Loucy (cell line): Measurements from ENCODE around the gene TPD52L1.

ENCODE experiments used
- H2AFZ ChIP-seq: fragments of 200-600 bp; sonication (generic); 2 replicates; pipeline ENCODE4 v1.6.0; 2016; ENCODE audit warnings: antibody characterized with exemption, mild to moderate bottlenecking, low read length, moderate library complexity
- H3F3A ChIP-seq: fragments of 200-600 bp; 2 replicates; pipeline ENCODE4 v1.6.0; 2016; ENCODE audit warnings: antibody characterized with exemption, low read depth, mild to moderate bottlenecking
- H3K27me3 ChIP-seq: fragments of 200-600 bp; sonication (generic); 2 replicates; pipeline ENCODE4 v1.6.1; 2014; ENCODE audit warnings: low read length, mild to moderate bottlenecking; ENCODE audit not compliant: insufficient read depth, poor library complexity, severe bottlenecking
- H3K36me3 ChIP-seq: fragments of 200-600 bp; sonication (generic); 2 replicates; pipeline ENCODE4 v1.6.1; 2016; ENCODE audit warnings: low read length; ENCODE audit not compliant: insufficient read depth
- H3K4me1 ChIP-seq: fragments of 200-600 bp; sonication (generic); 2 replicates; pipeline ENCODE4 v1.5.1; 2014; ENCODE audit warnings: low read length, mild to moderate bottlenecking; ENCODE audit not compliant: insufficient read depth, poor library complexity, severe bottlenecking
- H3K4me2 ChIP-seq: fragments of 200-600 bp; sonication (generic); 2 replicates; pipeline ENCODE4 v1.6.0; 2014; ENCODE audit warnings: antibody characterized with exemption, low read length, low read depth, mild to moderate bottlenecking; ENCODE audit not compliant: poor library complexity, severe bottlenecking
- H3K4me3 ChIP-seq: fragments of 200-600 bp; sonication (generic); 2 replicates; pipeline ENCODE4 v1.5.1; 2014; ENCODE audit warnings: low read length, mild to moderate bottlenecking, mixed read lengths; ENCODE audit not compliant: poor library complexity, severe bottlenecking
- H3K79me2 ChIP-seq: fragments of 200-600 bp; sonication (generic); 2 replicates; pipeline ENCODE4 v1.6.1; 2014; ENCODE audit warnings: low read length; ENCODE audit not compliant: insufficient read depth
- H3K9ac ChIP-seq: fragments of 200-600 bp; sonication (generic); 2 replicates; pipeline ENCODE4 v1.6.0; 2014; ENCODE audit warnings: mild to moderate bottlenecking, low read depth, low read length, moderate library complexity; ENCODE audit not compliant: poor library complexity, severe bottlenecking
- H3K9me2 ChIP-seq: fragments of 200-600 bp; sonication (generic); replicated peaks from 2 replicates; pipeline ENCODE4 v1.6.1; 2016; ENCODE audit warnings: low read depth, low read length, mixed read lengths
- H3K9me3 ChIP-seq: fragments of 200-600 bp; sonication (generic); 2 replicates; pipeline ENCODE4 v1.6.1; 2014; ENCODE audit warnings: mild to moderate bottlenecking, antibody characterized with exemption, low read length, low read depth; ENCODE audit not compliant: insufficient read depth
- H4K20me1 ChIP-seq: fragments of 200-600 bp; sonication (generic); 2 replicates; pipeline ENCODE4 v1.6.0; 2014; ENCODE audit warnings: antibody characterized with exemption, low read length, mild to moderate bottlenecking; ENCODE audit not compliant: insufficient read depth, poor library complexity, severe bottlenecking
- EZH2phosphoT487 ChIP-seq: fragments of 200-600 bp; IDR thresholded peaks from 2 replicates; pipeline ENCODE4 v1.6.1; 2018; ENCODE audit warnings: antibody characterized with exemption, mild to moderate bottlenecking, moderate library complexity, borderline replicate concordance
- TF ChIP-seq, protein P1 (sequence below): fragments of 200-600 bp; sonication (generic); conservative IDR thresholded peaks from 2 replicates; pipeline ENCODE4 v1.5.1; 2014; ENCODE audit warnings: mild to moderate bottlenecking, antibody characterized with exemption, low read length

The TPD52L1 gene

DNA sequence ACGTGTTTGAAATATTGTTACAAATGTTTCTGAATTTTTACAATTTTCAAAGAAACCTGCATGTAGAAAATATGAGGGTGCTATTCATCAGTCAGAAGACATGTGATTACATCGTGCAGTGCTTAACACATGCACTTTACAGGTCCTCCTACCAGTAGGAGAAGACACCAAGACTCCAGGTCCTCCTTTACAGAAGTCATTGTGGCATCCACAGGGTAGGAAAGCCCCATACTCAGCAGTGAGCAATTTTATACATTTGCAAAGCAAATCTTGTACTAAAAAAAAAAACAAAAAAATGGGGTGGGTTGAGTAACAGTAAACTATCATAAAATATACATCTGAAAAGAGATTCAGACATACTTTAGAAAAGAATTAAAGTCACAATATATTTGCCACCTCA, 14.0 kb downstream of the TPD52L1 start:
- H3K36me3 ChIP-seq = no peaks in the 10 kb centered on the region
- no peaks in the 10 kb centered on the region for H3K4me1 ChIP-seq
- no peak overlapping the region for H3K4me3 ChIP-seq
- H3K9ac ChIP-seq = no peak overlapping the region
- H3F3A ChIP-seq = no peaks in the 10 kb centered on the region
- no peaks in the 10 kb centered on the region for H3K27me3 ChIP-seq
- H2AFZ ChIP-seq = no peak overlapping the region
- H4K20me1 ChIP-seq = no peaks in the 10 kb centered on the region
- no peaks in the 10 kb centered on the region for H3K9me3 ChIP-seq
- H3K4me2 ChIP-seq = no peak overlapping the region
- no peaks in the 10 kb centered on the region for H3K79me2 ChIP-seq
- no peaks in the 10 kb centered on the region for H3K9me2 ChIP-seq
- TF ChIP-seq EZH2phosphoT487 = no peak
- TF ChIP-seq, protein P1, sequence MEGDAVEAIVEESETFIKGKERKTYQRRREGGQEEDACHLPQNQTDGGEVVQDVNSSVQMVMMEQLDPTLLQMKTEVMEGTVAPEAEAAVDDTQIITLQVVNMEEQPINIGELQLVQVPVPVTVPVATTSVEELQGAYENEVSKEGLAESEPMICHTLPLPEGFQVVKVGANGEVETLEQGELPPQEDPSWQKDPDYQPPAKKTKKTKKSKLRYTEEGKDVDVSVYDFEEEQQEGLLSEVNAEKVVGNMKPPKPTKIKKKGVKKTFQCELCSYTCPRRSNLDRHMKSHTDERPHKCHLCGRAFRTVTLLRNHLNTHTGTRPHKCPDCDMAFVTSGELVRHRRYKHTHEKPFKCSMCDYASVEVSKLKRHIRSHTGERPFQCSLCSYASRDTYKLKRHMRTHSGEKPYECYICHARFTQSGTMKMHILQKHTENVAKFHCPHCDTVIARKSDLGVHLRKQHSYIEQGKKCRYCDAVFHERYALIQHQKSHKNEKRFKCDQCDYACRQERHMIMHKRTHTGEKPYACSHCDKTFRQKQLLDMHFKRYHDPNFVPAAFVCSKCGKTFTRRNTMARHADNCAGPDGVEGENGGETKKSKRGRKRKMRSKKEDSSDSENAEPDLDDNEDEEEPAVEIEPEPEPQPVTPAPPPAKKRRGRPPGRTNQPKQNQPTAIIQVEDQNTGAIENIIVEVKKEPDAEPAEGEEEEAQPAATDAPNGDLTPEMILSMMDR = no peak

DNA sequence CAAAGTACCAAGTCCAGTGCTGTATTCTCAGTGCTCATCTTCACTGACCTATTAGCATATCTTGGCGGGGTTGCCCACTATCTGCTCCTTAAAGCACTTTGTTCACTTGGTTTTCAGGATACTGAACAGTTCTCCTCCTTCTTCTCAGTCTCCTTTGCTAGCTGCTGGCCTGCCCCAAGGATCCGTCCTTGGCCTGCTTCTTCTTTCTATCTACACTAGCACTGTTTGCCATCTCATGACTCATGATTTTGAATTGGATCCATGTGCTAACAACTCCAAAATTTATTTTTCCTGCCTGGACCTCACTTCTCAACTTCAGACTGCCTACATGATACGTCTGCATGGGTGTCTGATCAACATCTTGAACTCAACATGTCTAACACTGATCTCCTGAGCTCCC, 15.5 kb downstream of the TPD52L1 start:
- H3K4me3 ChIP-seq = no peak overlapping the region
- H3K27me3 ChIP-seq = no peaks in the 10 kb centered on the region
- no peak overlapping the region for H2AFZ ChIP-seq
- no peaks in the 10 kb centered on the region for H3K4me1 ChIP-seq
- no peaks in the 10 kb centered on the region for H3K9me3 ChIP-seq
- no peak overlapping the region for H3K9ac ChIP-seq
- no peaks in the 10 kb centered on the region for H4K20me1 ChIP-seq
- no peaks in the 10 kb centered on the region for H3K79me2 ChIP-seq
- H3K9me2 ChIP-seq = no peaks in the 10 kb centered on the region
- H3K4me2 ChIP-seq = no peak overlapping the region
- H3F3A ChIP-seq = no peaks in the 10 kb centered on the region
- no peaks in the 10 kb centered on the region for H3K36me3 ChIP-seq
- TF ChIP-seq EZH2phosphoT487 = no peak
- TF ChIP-seq, protein P1 = no peak

DNA sequence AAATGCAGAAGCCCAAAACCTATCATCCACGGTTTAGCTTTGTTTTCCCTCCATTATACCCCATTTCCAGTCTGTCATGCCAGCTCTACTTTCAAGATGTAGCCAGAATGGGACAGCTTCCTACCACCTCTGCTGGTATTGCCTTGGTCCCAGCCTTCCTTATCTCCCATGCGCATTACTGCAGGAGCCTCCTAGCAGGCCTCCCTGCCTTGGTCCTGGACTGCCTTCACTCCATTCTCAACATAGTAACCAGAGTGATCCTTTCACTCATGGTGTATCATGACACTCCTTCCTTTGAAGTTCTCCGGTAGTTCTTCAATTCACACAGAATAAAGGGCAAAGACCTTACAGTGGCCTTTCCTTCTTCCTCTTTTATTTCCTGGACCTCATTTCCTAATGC, 15.9 kb downstream of the TPD52L1 start:
- Histone ChIP-seq H3K9ac (no peak overlapping the region), H2AFZ (no peak overlapping the region), H3K9me2 (no peaks in the 10 kb centered on the region), H3K9me3 (no peaks in the 10 kb centered on the region), H3K4me2 (no peak overlapping the region), H3K4me3 (no peak overlapping the region), H3K36me3 (no peaks in the 10 kb centered on the region), H4K20me1 (no peaks in the 10 kb centered on the region), H3K27me3 (no peaks in the 10 kb centered on the region), H3K79me2 (no peaks in the 10 kb centered on the region), H3K4me1 (no peaks in the 10 kb centered on the region), H3F3A (no peaks in the 10 kb centered on the region)
- TF ChIP-seq EZH2phosphoT487 = no peak
- TF ChIP-seq, protein P1 = no peak
